Activated CD8-positive, alpha-beta T cell treated with anti-CD3 and anti-CD28 coated beads for 36 hours (primary cell): ENCODE results near the gene HSPG2. TPM values are rescaled to one million over a fixed set of nuclear protein-coding genes. Genes with fewer than 3 reads are reported as not detected.

Experiments used
- ATAC-seq: fragments of 200-7000 bp; cut with Tn5 transposase; one replicate; pipeline ENCODE4 v1.10.0; 2021; ENCODE audit warnings: mild to moderate bottlenecking, moderate library complexity
- CTCF ChIA-PET: fragments of 350-600 bp; sonication (Branson Sonifier 250); formaldehyde crosslinking; loops from one replicate; lab custom pipeline; 2021; ENCODE audit warnings: antibody characterized with exemption; lab: Charles Lee
- POLR2A ChIA-PET: fragments of 350-600 bp; sonication (Branson Sonifier 250); formaldehyde crosslinking; loops from one replicate; lab custom pipeline; 2021; ENCODE audit warnings: antibody characterized with exemption; lab: Charles Lee
- DNase-seq: peaks from one replicate; pipeline ENCODE4 v3.0.0-alpha.2; 2020
- H3K27ac Mint-ChIP-seq: one replicate; pipeline ENCODE4 v1.8.0; 2021; ENCODE audit warnings: mild to moderate bottlenecking, mixed read lengths
- H3K27me3 Mint-ChIP-seq: one replicate; pipeline ENCODE4 v1.8.0; 2021; ENCODE audit warnings: mixed read lengths
- H3K36me3 Mint-ChIP-seq: one replicate; pipeline ENCODE4 v1.8.0; 2021; ENCODE audit warnings: low read depth, mixed read lengths
- H3K4me1 Mint-ChIP-seq: one replicate; pipeline ENCODE4 v1.8.0; 2021; ENCODE audit warnings: low read depth, mixed read lengths
- H3K4me3 Mint-ChIP-seq: one replicate; pipeline ENCODE4 v1.8.0; 2021; ENCODE audit warnings: mild to moderate bottlenecking, moderate library complexity, mixed read lengths
- H3K9me3 Mint-ChIP-seq: one replicate; pipeline ENCODE4 v1.8.0; 2021; ENCODE audit warnings: mixed read lengths
- CTCF ChIP-seq: fragments of 200-600 bp; IDR thresholded peaks from one replicate; pipeline ENCODE4 v1.8.0; 2022; ENCODE audit warnings: antibody characterized with exemption, mild to moderate bottlenecking
- intact Hi-C: fragments of 100-400 bp; cut with micrococcal nuclease; formaldehyde crosslinking; loops from one replicate; pipeline ENCODE4 v1.10.0; 2022
- total RNA-seq, 2 experiments: library from RNA; stranded (reverse); gene quantifications; one replicate each; pipeline ENCODE4 v1.2.3, GENCODE V29; 2021

HSPG2 gene
- total RNA-seq, 2 experiments from 2014 or later = 52.1 to 59.0 TPM

GRCh38 chr1:21884456-21885235, 52.5 kb downstream of the HSPG2 start:
- H3K27ac Mint-ChIP-seq = no peak overlapping the region
- intact Hi-C loops = no loop called here
- POLR2A ChIA-PET = no interaction called here
- DNase-seq (no peak), ATAC-seq (no peak)
- H3K4me3 Mint-ChIP-seq = no peak overlapping the region
- no peak for TF ChIP-seq CTCF
- CTCF ChIA-PET = no interaction called here
- H3K4me1 Mint-ChIP-seq = no peaks in the 10 kb centered on the region
- no peaks in the 10 kb centered on the region for H3K27me3 Mint-ChIP-seq
- H3K36me3 Mint-ChIP-seq = no peaks in the 10 kb centered on the region
- H3K9me3 Mint-ChIP-seq = no peaks in the 10 kb centered on the region

- ChIA-PET POLR2A (no interaction called here), CTCF (interaction anchor here (0.6 kb wide), 1 partner anchor 140 kb away, joined by 3 read pairs; no protein-coding TSS in a partner anchor)
- H3K4me3 Mint-ChIP-seq = no peak overlapping the region
- no peaks in the 10 kb centered on the region for H3K9me3 Mint-ChIP-seq
- H3K27ac Mint-ChIP-seq = no peak overlapping the region
- H3K27me3 Mint-ChIP-seq = no peaks in the 10 kb centered on the region
- no peaks in the 10 kb centered on the region for H3K4me1 Mint-ChIP-seq
- no peak for TF ChIP-seq CTCF
- H3K36me3 Mint-ChIP-seq = no peaks in the 10 kb centered on the region
- no peak for ATAC-seq
- no peak for DNase-seq
- intact Hi-C loops = no loop called here
These were observed 54.2 kb downstream of the HSPG2 start for GRCh38 chr1:21882721-21883415.

- no peak for DNase-seq
- Mint-ChIP-seq H3K36me3 (no peaks in the 10 kb centered on the region), H3K27me3 (no peaks in the 10 kb centered on the region), H3K4me1 (no peaks in the 10 kb centered on the region), H3K27ac (no peak overlapping the region), H3K4me3 (no peak overlapping the region), H3K9me3 (no peaks in the 10 kb centered on the region)
- ATAC-seq = no peak
- ChIA-PET CTCF (no interaction called here), POLR2A (no interaction called here)
- no peak for TF ChIP-seq CTCF
- intact Hi-C loops = no loop called here
These were observed 55.9 kb downstream of the HSPG2 start for GRCh38 chr1:21881250-21881649.

- no peaks in the 10 kb centered on the region for H3K36me3 Mint-ChIP-seq
These were observed 56.5 kb downstream of the HSPG2 start for GRCh38 chr1:21880619-21880970.

More at GRCh38 chr1:21880619-21880970, 56.5 kb downstream of the HSPG2 start:
- H3K27me3 Mint-ChIP-seq = no peaks in the 10 kb centered on the region
- CTCF ChIA-PET = no interaction called here
- intact Hi-C loops = no loop called here
- H3K9me3 Mint-ChIP-seq = no peaks in the 10 kb centered on the region
- no peak for ATAC-seq
- no peak for TF ChIP-seq CTCF
- H3K4me3 Mint-ChIP-seq = no peak overlapping the region
- POLR2A ChIA-PET = no interaction called here
- no peak for DNase-seq
- no peak overlapping the region for H3K27ac Mint-ChIP-seq
- no peaks in the 10 kb centered on the region for H3K4me1 Mint-ChIP-seq
